Measurements from ENCODE around the gene DICER1. TPM values are rescaled to one million over a fixed set of nuclear protein-coding genes. Genes with fewer than 3 reads are reported as not detected.

The DICER1 gene
- total and polyA plus RNA-seq, 2 donors (not counting 3 experiments of a cell fraction or from before 2014, with no cell fraction given) = 8.3 to 43.6 TPM

- FAIRE-seq = no peak
These were observed 12.5 kb downstream of the DICER1 start for GRCh38 chr14:95144849-95145248.

DNA sequence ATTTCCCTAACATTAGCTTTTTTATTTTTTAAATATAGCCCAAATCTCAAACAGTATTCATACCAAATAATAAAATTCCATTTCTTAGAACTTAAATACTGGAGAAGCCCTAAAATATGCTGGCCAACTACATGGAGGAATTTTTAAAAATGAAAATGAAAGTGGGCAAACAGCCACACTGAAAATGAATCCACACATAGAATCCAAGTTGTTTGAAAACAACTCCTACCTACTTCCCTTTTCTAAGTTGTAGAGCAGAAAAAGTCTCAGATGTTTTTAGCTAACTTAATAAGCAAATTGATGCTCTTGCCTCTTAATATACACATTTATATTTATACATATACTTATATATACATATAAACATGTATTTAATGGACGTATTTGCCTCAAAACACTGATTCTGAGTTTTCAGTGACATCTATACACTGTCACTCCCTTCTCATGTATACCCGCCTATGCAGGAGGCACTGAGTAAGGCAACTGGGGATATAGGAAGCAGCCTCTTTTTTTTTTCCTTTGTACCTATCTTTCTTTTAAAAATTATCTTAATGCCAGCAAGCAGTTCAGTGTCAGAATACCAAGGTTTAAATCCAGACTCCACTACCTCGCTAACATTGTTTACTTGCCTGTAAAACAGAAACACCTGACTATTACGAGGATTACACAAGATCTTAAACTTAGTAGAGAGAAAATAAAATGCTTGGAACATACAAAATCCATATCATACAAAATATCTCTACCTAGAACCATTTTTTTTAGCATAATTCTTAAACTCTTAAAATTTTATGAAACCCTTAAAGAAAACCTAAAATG is 13.3 kb downstream of the DICER1 start:
- Histone ChIP-seq H4K20me1 (replicated peaks; ENCODE audit: control insufficient read depth, extremely low read depth, insufficient read depth, low read length) (peaks cover 9% of the 10 kb centered on the region), H3K27me3 (ENCODE audit: control insufficient read depth in 2 of 2, insufficient read depth in 2 of 2, low read length in 2 of 2) (no peaks in the 10 kb centered on the region), H3K9ac (replicated peaks; ENCODE audit: extremely low read depth, insufficient read depth, low read length) (no peak overlapping the region), H3K9me3 (replicated peaks; ENCODE audit: control insufficient read depth, insufficient read depth, low read length) (no peaks in the 10 kb centered on the region), H3K4me3 (replicated peaks in 1 of 3; ENCODE audit: insufficient read depth in 1 of 3, low read depth in 1 of 3, low read length in 3 of 3) (no peak overlapping the region), H3K36me3 (ENCODE audit: control insufficient read depth in 2 of 2, extremely low read depth in 1 of 2, insufficient read depth in 2 of 2, low read length in 2 of 2) (no peaks in the 10 kb centered on the region), H3K79me2 (ENCODE audit: control insufficient read depth, insufficient read depth, low read length) (peaks cover 93% of the 10 kb centered on the region), H3K4me1 (ENCODE audit: control insufficient read depth, extremely low read depth, insufficient read depth, low read length) (no peaks in the 10 kb centered on the region), H3K9me1 (replicated peaks; ENCODE audit: control insufficient read depth, extremely low read depth, insufficient read depth, low read length) (no peaks in the 10 kb centered on the region), H3K27ac (ENCODE audit: insufficient read depth, low read depth, low read length) (no peak overlapping the region), H3K4me2 (ENCODE audit: insufficient read depth, low read length) (no peak overlapping the region), H2AFZ (ENCODE audit: low read depth, low read length) (no peak overlapping the region)
- DNase-seq (ENCODE audit: low read depth, low spot score) (peak; percentile 31), FAIRE-seq (no peak)
- POLR2A ChIA-PET = no interaction called here
- dilution Hi-C loops (cut with MboI; ENCODE audit: extremely low pct_ligation_motif_present, low sequenced_read_pairs) = no loop called here
- TF ChIP-seq EZH2 (IDR thresholded peaks at IDR 0.05; ENCODE audit: borderline replicate concordance, low read depth, low read length, severe bottlenecking) (no peak), POLR2AphosphoS5 (IDR thresholded peaks at IDR 0.05; ENCODE audit: insufficient read depth, low read depth, low read length) (no peak), POLR2A (IDR thresholded peaks at IDR 0.05; ENCODE audit: low read depth, low read length) (no peak), JUN (IDR thresholded peaks at IDR 0.05; ENCODE audit: borderline replicate concordance, insufficient read depth, insufficient read length, low read depth) (no peak), MYC (IDR thresholded peaks at IDR 0.05; ENCODE audit: low read depth, low read length) (no peak), GATA2 (IDR thresholded peaks at IDR 0.05; ENCODE audit: insufficient read depth, insufficient read length, low read depth, low read length) (no peak), FOS (IDR thresholded peaks at IDR 0.05; ENCODE audit: borderline replicate concordance, insufficient read depth, low read length) (no peak)
- TF ChIP-seq, protein P1, sequence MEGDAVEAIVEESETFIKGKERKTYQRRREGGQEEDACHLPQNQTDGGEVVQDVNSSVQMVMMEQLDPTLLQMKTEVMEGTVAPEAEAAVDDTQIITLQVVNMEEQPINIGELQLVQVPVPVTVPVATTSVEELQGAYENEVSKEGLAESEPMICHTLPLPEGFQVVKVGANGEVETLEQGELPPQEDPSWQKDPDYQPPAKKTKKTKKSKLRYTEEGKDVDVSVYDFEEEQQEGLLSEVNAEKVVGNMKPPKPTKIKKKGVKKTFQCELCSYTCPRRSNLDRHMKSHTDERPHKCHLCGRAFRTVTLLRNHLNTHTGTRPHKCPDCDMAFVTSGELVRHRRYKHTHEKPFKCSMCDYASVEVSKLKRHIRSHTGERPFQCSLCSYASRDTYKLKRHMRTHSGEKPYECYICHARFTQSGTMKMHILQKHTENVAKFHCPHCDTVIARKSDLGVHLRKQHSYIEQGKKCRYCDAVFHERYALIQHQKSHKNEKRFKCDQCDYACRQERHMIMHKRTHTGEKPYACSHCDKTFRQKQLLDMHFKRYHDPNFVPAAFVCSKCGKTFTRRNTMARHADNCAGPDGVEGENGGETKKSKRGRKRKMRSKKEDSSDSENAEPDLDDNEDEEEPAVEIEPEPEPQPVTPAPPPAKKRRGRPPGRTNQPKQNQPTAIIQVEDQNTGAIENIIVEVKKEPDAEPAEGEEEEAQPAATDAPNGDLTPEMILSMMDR (IDR thresholded peaks at IDR 0.05; ENCODE audit: extremely low read depth in 1 of 2, insufficient read depth in 1 of 2, low read depth in 1 of 2, low read length in 2 of 2) = no peak
- TF ChIP-seq, protein P2, sequence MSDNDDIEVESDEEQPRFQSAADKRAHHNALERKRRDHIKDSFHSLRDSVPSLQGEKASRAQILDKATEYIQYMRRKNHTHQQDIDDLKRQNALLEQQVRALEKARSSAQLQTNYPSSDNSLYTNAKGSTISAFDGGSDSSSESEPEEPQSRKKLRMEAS (IDR thresholded peaks at IDR 0.05; ENCODE audit: insufficient read depth, insufficient read length) = no peak
- BruUV-seq (replicated peaks) = no TSS peak
- intact Hi-C loops (cut with micrococcal nuclease) = no loop called here
- CTCF ChIA-PET = no interaction called here

More at GRCh38 chr14:95144849-95145248, 12.5 kb downstream of the DICER1 start:
- Histone ChIP-seq H3K9me1 (replicated peaks; ENCODE audit: control insufficient read depth, extremely low read depth, insufficient read depth, low read length) (no peaks in the 10 kb centered on the region), H3K4me3 (replicated peaks in 1 of 3; ENCODE audit: insufficient read depth in 1 of 3, low read depth in 1 of 3, low read length in 3 of 3) (no peak overlapping the region), H3K9ac (replicated peaks; ENCODE audit: extremely low read depth, insufficient read depth, low read length) (no peak overlapping the region), H3K27ac (ENCODE audit: insufficient read depth, low read depth, low read length) (no peak overlapping the region), H2AFZ (ENCODE audit: low read depth, low read length) (no peak overlapping the region), H3K4me1 (ENCODE audit: control insufficient read depth, extremely low read depth, insufficient read depth, low read length) (no peaks in the 10 kb centered on the region), H3K4me2 (ENCODE audit: insufficient read depth, low read length) (no peak overlapping the region), H3K79me2 (ENCODE audit: control insufficient read depth, insufficient read depth, low read length) (peaks cover 94% of the 10 kb centered on the region), H3K27me3 (ENCODE audit: control insufficient read depth in 2 of 2, insufficient read depth in 2 of 2, low read length in 2 of 2) (no peaks in the 10 kb centered on the region), H3K36me3 (ENCODE audit: control insufficient read depth in 2 of 2, extremely low read depth in 1 of 2, insufficient read depth in 2 of 2, low read length in 2 of 2) (no peaks in the 10 kb centered on the region), H4K20me1 (replicated peaks; ENCODE audit: control insufficient read depth, extremely low read depth, insufficient read depth, low read length) (peaks cover 12% of the 10 kb centered on the region), H3K9me3 (replicated peaks; ENCODE audit: control insufficient read depth, insufficient read depth, low read length) (no peaks in the 10 kb centered on the region)
- intact Hi-C loops (cut with micrococcal nuclease) (no loop called here), dilution Hi-C loops (cut with MboI; ENCODE audit: extremely low pct_ligation_motif_present, low sequenced_read_pairs) (no loop called here)
- BruUV-seq (replicated peaks) = no TSS peak
- no peak for DNase-seq (ENCODE audit: low read depth, low spot score)
- CTCF ChIA-PET = no interaction called here
- TF ChIP-seq, protein P2 (IDR thresholded peaks at IDR 0.05; ENCODE audit: insufficient read depth, insufficient read length) = no peak
- TF ChIP-seq POLR2A (IDR thresholded peaks at IDR 0.05; ENCODE audit: low read depth, low read length) = no peak
- POLR2A ChIA-PET = no interaction called here
